AG10803 (cell line): ENCODE results near the gene SRGAP1.

Experiments
- DNase-seq: peaks from one replicate; pipeline ENCODE4 v3.0.0; 2010; ENCODE audit warnings: low read depth
- H3K4me3 ChIP-seq: 2 replicates; pipeline ENCODE4 v1.5.1; 2011; ENCODE audit warnings: mild to moderate bottlenecking, low read length, control low read depth
- TF ChIP-seq, protein P1 (sequence below): conservative IDR thresholded peaks from 2 replicates; pipeline ENCODE4 v1.5.1; 2011; ENCODE audit warnings: mild to moderate bottlenecking, low read length, control low read depth, inconsistent platforms

The SRGAP1 gene

DNA sequence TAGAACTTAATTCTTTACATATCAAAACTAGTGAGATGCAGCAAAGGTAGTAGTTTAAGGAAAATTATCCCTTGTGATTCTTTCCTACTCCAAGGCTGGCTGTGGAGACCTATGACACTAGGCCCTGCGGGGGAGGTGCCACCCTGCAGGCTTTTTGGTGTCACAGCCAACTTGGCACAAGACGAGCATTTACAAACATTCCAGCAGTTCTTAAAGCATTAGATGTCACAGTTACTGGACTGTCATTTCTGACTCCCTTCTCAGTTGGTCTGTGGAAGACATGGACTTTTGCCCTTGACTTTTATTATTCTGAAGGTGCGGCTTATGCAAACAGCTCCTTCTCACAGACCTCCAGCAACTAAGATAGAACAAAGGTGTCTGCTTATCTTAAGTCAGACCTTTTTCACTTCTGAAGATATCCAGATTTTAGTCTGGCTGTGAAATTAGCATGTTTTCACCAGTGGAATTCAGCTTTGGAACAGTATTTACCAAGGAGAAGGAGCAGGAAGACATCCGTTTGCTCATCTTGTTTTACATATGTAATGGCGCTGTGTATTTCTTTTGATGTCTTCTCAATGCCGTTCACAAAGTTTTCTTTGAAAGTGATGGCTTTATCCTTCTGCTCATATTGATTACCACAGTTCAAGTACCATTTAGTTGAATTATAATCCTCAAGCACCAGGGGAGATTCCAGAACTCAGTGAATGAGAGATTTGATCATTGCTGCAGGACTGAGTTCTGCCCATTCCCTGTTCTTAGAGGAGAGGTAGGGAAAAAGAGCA lies 17.9 kb downstream of the SRGAP1 start:
- TF ChIP-seq, protein P1, sequence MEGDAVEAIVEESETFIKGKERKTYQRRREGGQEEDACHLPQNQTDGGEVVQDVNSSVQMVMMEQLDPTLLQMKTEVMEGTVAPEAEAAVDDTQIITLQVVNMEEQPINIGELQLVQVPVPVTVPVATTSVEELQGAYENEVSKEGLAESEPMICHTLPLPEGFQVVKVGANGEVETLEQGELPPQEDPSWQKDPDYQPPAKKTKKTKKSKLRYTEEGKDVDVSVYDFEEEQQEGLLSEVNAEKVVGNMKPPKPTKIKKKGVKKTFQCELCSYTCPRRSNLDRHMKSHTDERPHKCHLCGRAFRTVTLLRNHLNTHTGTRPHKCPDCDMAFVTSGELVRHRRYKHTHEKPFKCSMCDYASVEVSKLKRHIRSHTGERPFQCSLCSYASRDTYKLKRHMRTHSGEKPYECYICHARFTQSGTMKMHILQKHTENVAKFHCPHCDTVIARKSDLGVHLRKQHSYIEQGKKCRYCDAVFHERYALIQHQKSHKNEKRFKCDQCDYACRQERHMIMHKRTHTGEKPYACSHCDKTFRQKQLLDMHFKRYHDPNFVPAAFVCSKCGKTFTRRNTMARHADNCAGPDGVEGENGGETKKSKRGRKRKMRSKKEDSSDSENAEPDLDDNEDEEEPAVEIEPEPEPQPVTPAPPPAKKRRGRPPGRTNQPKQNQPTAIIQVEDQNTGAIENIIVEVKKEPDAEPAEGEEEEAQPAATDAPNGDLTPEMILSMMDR = no peak
- H3K4me3 ChIP-seq = no peak overlapping the region
- DNase-seq = peak; percentile 71

DNA sequence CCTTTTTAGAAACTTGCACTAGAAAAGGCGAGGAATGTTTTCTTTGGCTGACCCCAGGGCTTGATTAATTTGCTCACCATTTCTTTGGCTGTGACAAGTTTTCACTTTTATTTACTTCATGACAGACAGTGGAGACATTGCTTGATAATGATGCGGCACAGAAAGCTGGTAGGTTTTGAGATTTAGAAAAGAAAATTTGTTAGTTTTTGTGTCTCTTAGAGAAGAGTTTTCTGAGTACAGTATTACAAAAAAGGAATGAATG lies 18.4 kb downstream of the SRGAP1 start:
- TF ChIP-seq, protein P1 = no peak

DNA sequence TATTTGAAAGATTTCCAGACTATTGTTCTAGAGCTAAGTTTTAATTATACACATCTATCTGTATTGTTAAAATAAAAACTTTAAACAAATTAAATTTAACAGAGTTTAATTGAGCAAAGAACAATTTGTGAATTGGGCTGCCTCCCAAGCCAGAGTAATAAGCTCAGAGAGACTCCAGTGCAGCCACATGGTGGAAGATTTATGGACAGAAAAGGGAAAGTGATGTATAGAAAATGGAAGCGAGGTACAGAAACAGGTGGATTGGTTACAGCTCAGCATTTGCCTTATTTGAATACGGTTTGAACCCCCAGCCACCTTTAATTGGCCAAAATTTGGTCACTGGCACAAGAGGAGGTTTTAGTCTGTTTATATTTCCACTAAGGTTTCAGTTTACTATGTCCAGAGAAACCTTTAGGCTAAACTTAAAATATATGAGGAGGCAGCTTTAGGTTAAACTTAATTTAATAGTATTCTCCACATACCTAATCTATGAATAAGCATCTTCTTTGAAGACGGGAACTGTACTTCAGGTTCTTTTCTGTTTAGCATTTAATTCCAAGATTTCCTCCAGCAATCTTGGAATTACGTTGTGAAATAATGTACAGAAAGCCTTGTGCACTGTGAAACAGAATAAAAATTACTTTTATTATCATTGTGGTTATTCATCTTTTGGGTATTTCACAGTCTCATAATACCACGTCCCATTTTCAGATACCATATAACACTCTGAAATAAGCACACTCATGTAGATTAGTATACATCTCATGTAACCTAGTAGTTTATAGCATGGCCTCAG lies 19.4 kb downstream of the SRGAP1 start:
- H3K4me3 ChIP-seq = no peak overlapping the region
- no peak for DNase-seq
- TF ChIP-seq, protein P1 = no peak

More for the DNA sequence above, 18.4 kb downstream of the SRGAP1 start:
- no peak overlapping the region for H3K4me3 ChIP-seq
- no peak for DNase-seq

DNA sequence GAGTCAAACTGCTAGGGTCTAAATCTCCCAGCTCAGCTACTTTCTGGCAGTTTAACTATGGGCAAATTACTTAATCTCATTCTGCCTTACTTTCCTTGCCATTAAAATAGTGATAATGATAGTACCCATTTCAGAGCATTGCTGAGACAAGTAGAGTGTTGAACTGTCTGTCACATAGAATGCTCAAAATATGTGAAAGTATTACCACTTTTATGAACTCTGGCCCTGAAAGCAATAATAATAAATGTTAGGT lies 19.9 kb downstream of the SRGAP1 start:
- no peak for DNase-seq
- TF ChIP-seq, protein P1 = no peak
- no peak overlapping the region for H3K4me3 ChIP-seq

DNA sequence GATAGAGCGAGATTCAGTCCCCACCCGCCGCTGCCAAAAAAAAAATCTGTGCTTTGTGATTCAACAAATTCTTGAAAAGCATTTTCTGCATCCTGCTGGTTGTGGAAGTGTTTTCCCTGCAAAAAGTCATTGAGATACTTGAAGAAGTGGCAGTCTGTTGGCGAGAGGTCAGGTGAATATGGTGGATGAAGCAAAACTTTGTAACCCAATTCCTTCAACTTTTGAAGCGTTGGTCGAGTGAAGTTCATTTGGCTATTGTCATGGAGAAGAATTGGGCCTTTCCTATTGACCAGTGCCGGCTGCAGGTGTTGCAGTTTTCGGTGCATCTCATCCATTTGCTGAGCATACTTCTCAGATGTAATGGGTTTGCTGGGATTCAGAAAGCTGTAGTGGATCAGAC lies 20.9 kb downstream of the SRGAP1 start:
- TF ChIP-seq, protein P1 = no peak
- no peak overlapping the region for H3K4me3 ChIP-seq
- DNase-seq = no peak

DNA sequence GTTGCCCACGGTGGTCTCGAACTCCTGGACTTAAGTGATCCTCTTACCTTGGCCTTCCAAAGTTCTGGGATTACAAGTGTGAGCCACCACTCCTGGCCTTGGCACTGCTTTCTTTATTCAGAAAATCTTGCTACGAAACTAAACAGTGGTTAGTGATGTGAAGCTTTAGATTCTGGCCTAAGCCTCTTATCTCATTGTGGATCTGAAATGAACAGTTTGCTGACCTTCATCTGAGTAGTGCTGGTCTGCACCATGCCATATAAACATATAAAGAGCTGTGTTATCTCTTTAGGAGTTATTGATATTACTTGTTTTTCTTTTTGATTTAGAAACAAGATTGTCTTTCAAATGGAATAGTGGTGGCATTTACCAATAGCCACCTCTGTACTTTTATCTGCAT lies 22.6 kb downstream of the SRGAP1 start:
- TF ChIP-seq, protein P1 = no peak
- H3K4me3 ChIP-seq = no peak overlapping the region
- DNase-seq = no peak

DNA sequence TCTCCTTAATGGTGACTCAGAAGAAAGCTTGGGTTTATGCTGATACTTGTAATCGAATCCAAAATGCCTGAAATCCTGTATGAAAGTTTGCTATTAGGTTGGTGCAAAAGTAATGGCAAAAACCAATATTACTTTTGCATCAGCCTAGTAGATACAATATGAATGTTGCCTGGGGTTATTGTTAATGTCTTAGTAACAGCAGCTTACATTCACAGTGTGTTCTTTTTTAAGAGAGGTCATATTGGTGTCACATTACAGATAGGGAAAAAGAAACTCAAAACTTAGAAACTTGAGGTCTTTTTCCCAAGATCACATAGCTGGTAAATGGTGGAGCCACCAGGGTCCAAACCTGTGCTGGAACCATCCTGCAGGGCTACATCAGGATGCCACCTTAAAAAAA lies 25.2 kb downstream of the SRGAP1 start:
- H3K4me3 ChIP-seq = no peak overlapping the region
- DNase-seq = no peak
- TF ChIP-seq, protein P1 = no peak
